Dedifferentiated amniotic fluid mesenchymal stem cell (primary cell): Measurements from ENCODE around the gene TOLLIP.
"Not testable (repeated sequence)": the region's sequence is repeated elsewhere in the genome, so short reads cannot be mapped to it uniquely, and the experiment has no call there.

Source experiments
- DNase-seq: peaks from one replicate; pipeline ENCODE4 v3.0.0-alpha.2; 2016; ENCODE audit errors: extremely low spot score

TOLLIP gene

GRCh38 chr11:1283091-1283511, 26.3 kb downstream of the TOLLIP start:
- no peak for DNase-seq

GRCh38 chr11:1281974-1282365, 27.5 kb downstream of the TOLLIP start:
- no peak for DNase-seq

- no peak for DNase-seq
Observed at GRCh38 chr11:1281326-1281973, 28.0 kb downstream of the TOLLIP start.

- DNase-seq: no peak
Observed at GRCh38 chr11:1280116-1281035, 29.1 kb downstream of the TOLLIP start.

- DNase-seq: no peak
Observed at GRCh38 chr11:1279674-1280055, 29.8 kb downstream of the TOLLIP start.

- no peak for DNase-seq
Observed at GRCh38 chr11:1278766-1279673, 30.4 kb downstream of the TOLLIP start.

GRCh38 chr11:1277936-1278512, 31.4 kb downstream of the TOLLIP start:
- DNase-seq: no peak

- no peak for DNase-seq
Observed at GRCh38 chr11:1276866-1277615, 32.4 kb downstream of the TOLLIP start.

- no peak for DNase-seq
Observed at GRCh38 chr11:1276041-1276790, 33.2 kb downstream of the TOLLIP start.

GRCh38 chr11:1275021-1275420, 34.4 kb downstream of the TOLLIP start:
- no peak for DNase-seq

- no peak for DNase-seq
Observed at GRCh38 chr11:1274501-1274900, 34.9 kb downstream of the TOLLIP start.

GRCh38 chr11:1272531-1272930, 36.9 kb downstream of the TOLLIP start:
- no peak for DNase-seq

GRCh38 chr11:1271927-1272326, 37.5 kb downstream of the TOLLIP start:
- DNase-seq: no peak

- DNase-seq: no peak
Observed at GRCh38 chr11:1271406-1271805, 38.0 kb downstream of the TOLLIP start.

- no peak for DNase-seq
Observed at GRCh38 chr11:1271002-1271401, 38.4 kb downstream of the TOLLIP start.

GRCh38 chr11:1270476-1270875, 39.0 kb downstream of the TOLLIP start:
- no peak for DNase-seq

- no peak for DNase-seq
Observed at GRCh38 chr11:1269957-1270356, 39.5 kb downstream of the TOLLIP start.

- DNase-seq: no peak
Observed at GRCh38 chr11:1267441-1268100, 41.9 kb downstream of the TOLLIP start.

GRCh38 chr11:1266976-1267375, 42.5 kb downstream of the TOLLIP start:
- not testable (repeated sequence) for DNase-seq

GRCh38 chr11:1265480-1265879, 44.0 kb downstream of the TOLLIP start:
- DNase-seq: not testable (repeated sequence)
